Breast epithelium (tissue), 4 donors: ENCODE results near the gene SLC28A1. TPM values are rescaled to one million over a fixed set of nuclear protein-coding genes. Genes with fewer than 3 reads are reported as not detected.
"Not testable (repeated sequence)": the region's sequence is repeated elsewhere in the genome, so short reads cannot be mapped to it uniquely, and the experiment has no call there.

Source experiments
- DNase-seq, 2 donors: peaks; one replicate each; pipeline ENCODE4 v3.0.0-alpha.2; 2019; ENCODE audit warnings: low spot score in 2 of 2
- H3K27ac ChIP-seq, 2 donors: fragments of 200-600 bp; sonication (generic) in 1 of 2; one replicate each; pipeline ENCODE4 v1.5.1; 2016 to 2019; ENCODE audit warnings: mild to moderate bottlenecking in 1 of 2
- H3K27me3 ChIP-seq, 2 donors: fragments of 200-600 bp; sonication (generic) in 1 of 2; one replicate each; pipeline versions ENCODE4 v1.5.1 to v1.6.0; 2017 to 2019; ENCODE audit warnings: control low read depth in 1 of 2, mild to moderate bottlenecking in 1 of 2
- H3K36me3 ChIP-seq: fragments of 200-600 bp; one replicate; pipeline ENCODE4 v1.5.1; 2019
- H3K4me1 ChIP-seq, 2 donors: fragments of 200-600 bp; sonication (generic); one replicate each; pipeline ENCODE4 v1.5.1; 2016 to 2019; ENCODE audit warnings: control low read depth in 1 of 2
- H3K4me3 ChIP-seq, 3 donors: fragments of 200-600 bp; sonication (generic); 1 replicate in 2 of 3; 2 replicates in 1 of 3; pipeline ENCODE4 v1.5.1; 2016 to 2019; ENCODE audit warnings: mild to moderate bottlenecking in 3 of 3, moderate library complexity in 2 of 3
- H3K9me3 ChIP-seq, 2 donors: fragments of 200-600 bp; sonication (generic) in 1 of 2; one replicate each; pipeline ENCODE4 v1.5.1; 2016 to 2019; ENCODE audit warnings: control low read depth in 1 of 2
- POLR2A ChIP-seq: fragments of 450-650 bp; IDR thresholded peaks from one replicate; pipeline ENCODE4 v1.6.1; 2016; ENCODE audit warnings: antibody characterized with exemption, mild to moderate bottlenecking, moderate library complexity
- POLR2AphosphoS5 ChIP-seq, 3 donors: sonication (generic); formaldehyde crosslinking; IDR thresholded peaks; one replicate each; pipeline ENCODE4 v1.6.1; 2017; ENCODE audit warnings: antibody characterized with exemption in 3 of 3
- intact Hi-C: fragments of 100-400 bp; cut with DNase I; formaldehyde crosslinking; loops from one replicate; pipeline ENCODE4 v1.15.1; 2023; ENCODE audit warnings: low total_unique reads
- total RNA-seq, 3 donors: library from RNA; depleted of rRNA; stranded (reverse); fragments of >200 nt; gene quantifications; one replicate each; pipeline ENCODE4 v1.1.0, GENCODE V29; 2016
- TF ChIP-seq, protein P1 (sequence below), 3 donors: fragments of 450-650 bp; IDR thresholded peaks; one replicate each; pipeline ENCODE4 v1.5.1; 2016 to 2017; ENCODE audit warnings: antibody characterized with exemption in 3 of 3, mild to moderate bottlenecking in 3 of 3, moderate library complexity in 3 of 3

SLC28A1 gene
- total RNA-seq, 3 donors from 2014 or later, result 0.59 TPM; not detected in 2

DNA sequence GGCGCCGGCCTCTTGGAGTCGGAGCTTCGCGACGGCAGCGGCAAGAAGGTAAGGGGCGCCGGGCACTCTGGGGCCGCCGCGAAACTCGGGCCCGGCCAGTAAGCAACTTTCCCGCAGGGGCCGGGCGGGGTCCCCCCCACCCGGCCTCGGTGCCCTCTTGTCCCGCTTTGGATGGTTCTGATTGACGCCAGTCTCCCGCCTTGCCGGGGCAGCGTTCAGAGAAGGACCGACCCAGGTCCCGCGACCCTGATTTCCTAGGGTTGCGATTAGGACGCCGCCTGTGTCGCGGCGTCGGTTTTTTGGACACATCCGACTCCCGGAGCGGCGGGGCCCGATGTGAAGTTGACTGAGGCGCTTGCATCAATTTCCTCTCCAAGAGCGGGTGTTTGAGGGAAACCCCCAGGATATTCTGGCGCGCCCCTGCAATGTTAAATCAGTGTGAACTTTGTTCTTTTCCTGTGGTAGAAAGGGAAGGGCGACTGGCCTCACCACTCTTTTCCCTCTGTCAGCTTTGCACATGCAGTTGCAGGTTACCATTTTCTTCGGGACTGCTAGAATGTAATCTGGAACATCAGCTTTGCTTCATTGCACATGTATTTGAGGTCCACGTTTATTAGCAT is 97.9 kb downstream of the SLC28A1 start:
- intact Hi-C loops, result loop anchor here (5.0 kb wide), 1 partner anchor 720 kb away; no protein-coding TSS in a partner anchor
- TF ChIP-seq, protein P1, sequence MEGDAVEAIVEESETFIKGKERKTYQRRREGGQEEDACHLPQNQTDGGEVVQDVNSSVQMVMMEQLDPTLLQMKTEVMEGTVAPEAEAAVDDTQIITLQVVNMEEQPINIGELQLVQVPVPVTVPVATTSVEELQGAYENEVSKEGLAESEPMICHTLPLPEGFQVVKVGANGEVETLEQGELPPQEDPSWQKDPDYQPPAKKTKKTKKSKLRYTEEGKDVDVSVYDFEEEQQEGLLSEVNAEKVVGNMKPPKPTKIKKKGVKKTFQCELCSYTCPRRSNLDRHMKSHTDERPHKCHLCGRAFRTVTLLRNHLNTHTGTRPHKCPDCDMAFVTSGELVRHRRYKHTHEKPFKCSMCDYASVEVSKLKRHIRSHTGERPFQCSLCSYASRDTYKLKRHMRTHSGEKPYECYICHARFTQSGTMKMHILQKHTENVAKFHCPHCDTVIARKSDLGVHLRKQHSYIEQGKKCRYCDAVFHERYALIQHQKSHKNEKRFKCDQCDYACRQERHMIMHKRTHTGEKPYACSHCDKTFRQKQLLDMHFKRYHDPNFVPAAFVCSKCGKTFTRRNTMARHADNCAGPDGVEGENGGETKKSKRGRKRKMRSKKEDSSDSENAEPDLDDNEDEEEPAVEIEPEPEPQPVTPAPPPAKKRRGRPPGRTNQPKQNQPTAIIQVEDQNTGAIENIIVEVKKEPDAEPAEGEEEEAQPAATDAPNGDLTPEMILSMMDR (IDR thresholded peaks at IDR 0.05), result no peak
- TF ChIP-seq POLR2AphosphoS5 (IDR thresholded peaks at IDR 0.05) (no peak), POLR2A (no peak)
- H3K4me3 ChIP-seq, result peak overlapping the region; percentile 79 to 92 (median 90)
- H3K27me3 ChIP-seq, result no peaks in the 10 kb centered on the region
- peak overlapping the region; percentile 88 to 93 for H3K27ac ChIP-seq
- no peaks in the 10 kb centered on the region for H3K9me3 ChIP-seq
- no peaks in the 10 kb centered on the region for H3K4me1 ChIP-seq
- DNase-seq, result peak in 1 of 2 donors; percentile 52
- H3K36me3 ChIP-seq, result no peaks in the 10 kb centered on the region

DNA sequence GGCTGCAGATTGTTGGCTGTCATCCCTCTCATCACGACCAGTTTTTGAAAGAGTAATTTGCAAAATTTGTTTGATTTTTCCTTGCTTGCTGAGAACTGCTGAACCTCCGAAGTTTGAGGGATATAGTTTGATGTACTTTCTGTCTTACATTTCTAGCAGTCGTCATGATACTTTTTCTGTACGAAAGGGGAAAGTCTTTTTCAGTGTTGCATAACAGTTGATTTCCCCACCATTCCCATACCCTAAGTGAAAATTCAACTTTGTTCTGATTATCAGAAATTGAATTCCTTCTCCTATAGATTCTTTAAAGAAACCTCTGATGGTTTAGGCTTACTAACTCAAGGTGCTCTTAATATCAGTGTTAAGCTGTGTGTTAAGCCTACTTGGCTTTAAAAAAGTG is 98.8 kb downstream of the SLC28A1 start:
- TF ChIP-seq, protein P1 (IDR thresholded peaks at IDR 0.05), result no peak
- no peak for TF ChIP-seq POLR2AphosphoS5 (IDR thresholded peaks at IDR 0.05)
- TF ChIP-seq POLR2A, result no peak
- intact Hi-C loops, result loop anchor here (5.0 kb wide), 1 partner anchor 719 kb away; no protein-coding TSS in a partner anchor
- Histone ChIP-seq H3K9me3 (no peaks in the 10 kb centered on the region), H3K36me3 (no peaks in the 10 kb centered on the region), H3K4me1 (no peaks in the 10 kb centered on the region), H3K4me3 (peak overlapping the region; percentile 79 to 92 (median 90)), H3K27me3 (no peaks in the 10 kb centered on the region), H3K27ac (no peak overlapping the region)
- no peak for DNase-seq

DNA sequence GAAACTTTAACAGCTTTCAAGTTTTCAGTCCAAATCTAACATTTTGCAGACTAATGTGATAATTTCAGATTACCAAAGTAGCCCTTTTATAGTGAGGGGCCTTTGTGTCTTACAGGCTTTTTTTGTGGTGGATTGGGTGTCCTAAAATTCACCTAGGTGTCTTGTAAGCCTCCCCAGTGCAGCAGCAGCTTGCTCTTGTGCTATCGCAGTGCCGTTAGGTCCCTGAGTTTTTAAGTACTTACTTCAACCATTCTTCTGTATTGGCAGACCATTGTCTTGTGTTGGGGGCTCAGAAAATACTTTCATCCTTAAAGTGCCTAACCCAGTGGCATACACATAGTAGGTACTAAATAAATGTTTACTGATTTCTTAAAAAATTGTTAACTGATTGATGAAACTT is 99.2 kb downstream of the SLC28A1 start:
- no peak overlapping the region for H3K27ac ChIP-seq
- no peaks in the 10 kb centered on the region for H3K9me3 ChIP-seq
- TF ChIP-seq POLR2A, result no peak
- no peak for TF ChIP-seq POLR2AphosphoS5 (IDR thresholded peaks at IDR 0.05)
- TF ChIP-seq, protein P1 (IDR thresholded peaks at IDR 0.05), result no peak
- no peaks in the 10 kb centered on the region for H3K4me1 ChIP-seq
- H3K4me3 ChIP-seq, result peak overlapping the region in 1 of 3 donors; percentile 92
- intact Hi-C loops, result loop anchor here (5.0 kb wide), 1 partner anchor 719 kb away; no protein-coding TSS in a partner anchor
- no peaks in the 10 kb centered on the region for H3K36me3 ChIP-seq
- DNase-seq, result no peak
- no peaks in the 10 kb centered on the region for H3K27me3 ChIP-seq

DNA sequence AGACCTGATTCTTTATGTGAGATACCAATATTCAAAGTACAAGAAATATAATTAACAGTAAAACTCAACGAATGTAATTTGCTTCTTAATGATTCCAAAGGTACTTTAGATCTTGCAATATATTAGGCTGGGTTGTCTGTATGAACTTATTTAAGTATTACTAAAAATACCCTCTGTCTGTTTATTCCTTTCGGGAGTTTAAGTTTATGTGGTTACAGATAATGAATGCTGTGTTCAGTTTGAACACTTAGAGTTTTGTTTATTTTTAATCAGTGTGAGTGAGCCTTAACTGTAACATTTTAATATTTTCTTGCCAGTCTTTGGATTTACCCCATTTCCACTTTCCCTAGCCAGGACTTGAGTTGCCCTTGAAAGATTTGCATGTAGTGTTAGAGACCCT is 100.7 kb downstream of the SLC28A1 start:
- Histone ChIP-seq H3K4me3 (no peak overlapping the region), H3K27me3 (no peaks in the 10 kb centered on the region), H3K4me1 (no peaks in the 10 kb centered on the region), H3K9me3 (no peaks in the 10 kb centered on the region), H3K36me3 (no peaks in the 10 kb centered on the region), H3K27ac (no peak overlapping the region)
- TF ChIP-seq, protein P1 (IDR thresholded peaks at IDR 0.05), result no peak
- TF ChIP-seq POLR2A (no peak), POLR2AphosphoS5 (IDR thresholded peaks at IDR 0.05) (no peak)
- no peak for DNase-seq
- intact Hi-C loops, result no loop called here

DNA sequence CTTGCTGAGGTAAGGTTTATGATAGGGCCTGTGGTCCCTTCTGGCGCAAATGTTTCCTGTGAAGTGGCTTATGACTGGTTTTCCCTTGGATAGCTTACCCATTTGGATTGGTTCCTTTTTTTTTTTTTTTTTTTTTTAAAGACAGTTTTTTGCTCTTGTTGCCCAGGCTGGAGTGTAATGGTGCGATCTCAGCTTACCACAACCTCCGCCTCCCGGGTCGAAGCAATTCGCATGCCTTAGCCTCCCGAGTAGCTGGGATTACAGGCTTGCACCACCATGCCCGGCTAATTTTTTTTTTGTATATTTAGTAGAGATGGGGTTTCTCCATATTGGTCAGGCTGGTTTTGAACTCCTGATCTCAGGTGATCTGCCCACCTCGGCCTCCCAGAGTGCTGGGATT is 102.9 kb downstream of the SLC28A1 start:
- H3K27me3 ChIP-seq, H3K27ac ChIP-seq, intact Hi-C loops, H3K36me3 ChIP-seq, DNase-seq, H3K4me1 ChIP-seq, H3K4me3 ChIP-seq, H3K9me3 ChIP-seq: not testable (repeated sequence)
